NCI-H1105 (cell line): ENCODE data around the gene ST6GALNAC2.
A peak's percentile ranks its signal among the peaks of the same experiment; 100 is the strongest.

ENCODE experiments used
- DNase-seq: peaks from one replicate; lab custom pipeline; 2025; lab: John Stamatoyannopoulos, UW

ST6GALNAC2 gene

DNA sequence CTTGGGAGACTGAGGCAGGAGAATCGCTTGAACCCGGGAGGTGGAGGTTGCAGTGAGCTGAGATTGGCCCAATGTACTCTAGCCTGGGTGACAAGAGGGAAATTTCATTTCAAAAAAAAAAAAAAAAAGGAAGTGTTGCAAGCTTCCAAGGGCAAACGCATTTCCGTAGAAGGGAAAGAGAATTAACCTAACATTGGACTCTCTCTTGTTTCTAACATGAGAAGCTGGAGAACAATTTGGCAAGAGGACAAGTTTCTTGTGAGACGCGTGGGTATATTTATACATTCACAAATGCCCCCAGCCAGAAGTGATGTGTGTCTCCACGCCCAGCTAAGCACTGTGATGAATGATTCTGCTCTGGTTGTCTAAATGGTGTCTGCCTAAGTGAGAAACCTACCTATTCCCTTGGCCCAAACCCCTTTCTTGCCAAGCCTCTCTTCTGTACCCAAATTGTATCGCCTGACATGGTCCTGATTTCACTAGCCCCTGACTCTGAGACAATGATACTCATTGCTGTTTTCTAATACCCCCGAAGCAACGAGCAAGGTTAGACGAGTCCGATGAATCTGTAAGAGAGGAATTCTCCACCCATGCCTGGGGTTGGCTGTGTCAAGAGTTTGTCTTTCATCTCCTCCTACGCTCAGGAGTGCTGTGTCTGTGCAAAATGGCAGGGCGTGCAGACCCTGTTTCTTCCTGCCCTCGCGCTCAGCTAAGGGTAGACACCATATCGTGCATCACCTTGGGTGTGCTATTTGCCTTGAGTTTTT lies 14.2 kb upstream of the ST6GALNAC2 start:
- DNase-seq = no peak

DNA sequence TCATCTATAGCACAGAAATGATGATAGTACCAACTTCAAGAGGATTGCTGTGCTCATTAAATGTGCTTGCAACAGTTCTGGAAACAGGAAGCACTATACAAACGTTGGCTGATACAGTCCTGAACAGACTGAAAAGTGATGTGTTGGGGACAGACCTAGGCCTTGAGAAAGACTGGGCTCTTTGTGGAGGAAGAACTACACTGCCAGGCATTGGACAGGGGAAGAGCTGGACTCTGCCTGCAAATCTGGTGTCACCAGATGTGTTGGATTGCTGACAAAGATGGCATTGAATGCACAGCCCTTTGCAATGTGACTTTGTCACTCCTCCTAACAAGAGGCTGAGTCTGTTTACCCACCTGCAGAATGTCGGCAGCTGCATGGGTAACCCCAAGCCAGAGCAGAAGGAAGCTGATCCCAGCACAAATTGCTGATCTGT lies 12.4 kb upstream of the ST6GALNAC2 start:
- peak; percentile 42 for DNase-seq

DNA sequence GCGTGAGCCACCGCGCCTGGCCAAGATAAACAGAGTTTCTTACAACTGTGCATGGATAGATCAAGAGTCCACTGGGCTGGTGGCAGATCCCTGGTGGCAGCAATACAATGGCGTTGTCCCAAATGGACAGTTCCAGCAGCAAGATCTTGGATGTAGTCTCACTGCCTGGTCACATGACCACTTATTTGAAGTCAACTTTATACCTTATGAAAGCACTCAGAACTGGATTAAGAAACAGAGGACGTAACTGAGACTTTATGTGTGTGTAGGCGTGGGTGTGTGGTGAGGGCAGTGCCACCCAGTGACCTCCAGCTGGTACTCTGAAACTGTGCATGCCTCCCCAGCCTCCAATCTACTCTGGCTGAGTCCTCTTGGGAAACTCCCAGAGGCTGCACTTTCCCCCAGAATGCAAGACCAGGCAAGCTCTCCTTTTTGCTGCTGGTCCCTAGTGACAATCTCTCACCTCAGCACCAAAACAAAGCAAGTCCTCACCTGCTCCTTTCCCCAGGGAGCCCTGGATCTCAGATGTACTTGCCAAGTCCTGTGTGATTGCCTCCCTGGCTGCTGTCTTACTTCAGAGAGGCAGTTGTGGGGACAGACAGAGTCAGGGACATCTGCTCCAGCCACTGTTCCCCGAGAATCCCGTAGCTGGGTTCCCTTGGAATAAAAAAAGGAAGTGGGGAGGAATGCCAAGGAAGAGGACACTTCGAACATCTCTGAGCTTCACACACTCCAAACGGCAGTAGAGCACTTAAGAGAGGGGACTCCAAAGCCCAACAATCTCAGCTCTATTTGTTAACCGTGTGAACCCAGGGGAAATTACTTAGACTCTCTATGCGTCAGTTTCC lies 11.7 kb upstream of the ST6GALNAC2 start:
- peak; percentile 92 for DNase-seq

DNA sequence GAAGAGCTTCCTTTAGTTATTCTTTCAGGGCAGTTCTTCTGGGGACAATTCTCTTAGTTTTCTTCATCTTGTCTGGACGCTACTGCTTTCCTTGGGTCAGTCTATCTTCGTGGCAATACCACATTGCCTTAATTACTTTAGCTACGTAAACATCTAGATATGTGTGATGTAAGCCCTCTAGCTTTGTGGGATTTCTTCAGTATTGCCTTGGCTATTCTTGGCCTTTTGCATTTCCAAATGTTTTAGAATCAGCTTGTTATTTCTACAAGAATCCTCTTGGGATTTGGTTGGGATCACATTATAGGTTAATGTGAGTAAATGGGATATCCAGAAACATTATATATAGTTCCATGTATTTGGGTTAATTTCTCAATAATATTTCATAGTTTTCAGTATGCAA lies 9.0 kb upstream of the ST6GALNAC2 start:
- no peak for DNase-seq

DNA sequence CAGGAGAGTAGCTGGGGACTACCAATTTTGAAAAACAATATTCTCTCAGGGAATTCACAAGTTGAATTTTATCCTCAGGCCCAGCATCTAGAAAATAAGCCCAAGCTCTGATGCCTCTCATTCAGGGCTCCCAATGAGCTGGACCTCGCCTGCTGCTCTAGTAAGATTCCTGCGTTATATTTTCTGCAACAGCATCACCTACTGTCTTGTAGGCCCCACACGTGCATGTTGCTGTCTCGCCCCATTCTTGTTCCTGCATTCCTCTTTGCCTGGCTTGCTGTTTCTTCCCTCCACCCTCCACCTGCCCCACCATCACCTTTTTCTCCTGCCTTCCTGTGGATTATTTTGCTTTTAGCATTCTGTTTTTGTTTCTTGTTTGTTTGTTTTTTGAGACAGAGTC lies 8.3 kb upstream of the ST6GALNAC2 start:
- DNase-seq = no peak

DNA sequence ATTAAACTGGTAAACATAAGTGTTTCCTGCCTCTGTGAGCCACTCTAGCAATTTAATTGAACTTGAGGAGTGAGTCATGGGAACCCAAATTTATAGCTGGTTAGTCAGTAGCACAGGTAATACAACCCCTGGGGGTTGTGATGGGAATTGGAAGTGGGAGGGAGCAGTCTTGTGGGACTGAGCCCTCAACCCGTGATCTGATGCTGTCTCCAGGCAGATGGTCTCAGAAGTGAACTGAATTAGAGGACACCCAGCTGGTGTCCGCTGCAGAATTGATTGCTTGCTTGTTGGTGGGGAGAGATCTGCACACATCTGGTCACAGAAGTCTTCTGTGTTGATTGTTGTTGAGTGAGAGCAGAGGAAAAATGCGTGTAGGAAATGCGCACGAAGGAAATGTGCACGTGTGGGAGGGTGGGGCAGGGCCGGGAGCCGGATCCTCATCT lies 7.7 kb upstream of the ST6GALNAC2 start:
- DNase-seq = no peak

DNA sequence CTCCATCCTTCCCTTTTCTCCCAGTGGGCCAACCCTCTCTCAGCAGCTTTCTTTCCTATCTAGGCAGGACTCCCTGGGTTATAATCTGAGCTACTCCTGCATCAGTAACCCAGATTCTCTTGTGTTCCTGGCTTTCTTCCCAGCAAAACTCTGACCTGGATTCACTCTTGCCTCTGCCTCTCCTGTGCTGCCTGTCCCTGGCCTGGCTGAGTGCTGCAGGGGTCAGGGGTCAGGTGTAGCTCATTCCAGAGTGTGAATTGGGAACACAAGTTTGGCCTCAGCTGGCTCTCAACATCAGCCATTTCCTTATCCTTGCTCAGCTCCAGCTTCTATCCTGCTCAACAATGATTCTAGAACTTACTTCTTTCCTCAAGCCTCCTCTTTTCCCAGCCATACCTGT lies 2.5 kb upstream of the ST6GALNAC2 start:
- DNase-seq = no peak

DNA sequence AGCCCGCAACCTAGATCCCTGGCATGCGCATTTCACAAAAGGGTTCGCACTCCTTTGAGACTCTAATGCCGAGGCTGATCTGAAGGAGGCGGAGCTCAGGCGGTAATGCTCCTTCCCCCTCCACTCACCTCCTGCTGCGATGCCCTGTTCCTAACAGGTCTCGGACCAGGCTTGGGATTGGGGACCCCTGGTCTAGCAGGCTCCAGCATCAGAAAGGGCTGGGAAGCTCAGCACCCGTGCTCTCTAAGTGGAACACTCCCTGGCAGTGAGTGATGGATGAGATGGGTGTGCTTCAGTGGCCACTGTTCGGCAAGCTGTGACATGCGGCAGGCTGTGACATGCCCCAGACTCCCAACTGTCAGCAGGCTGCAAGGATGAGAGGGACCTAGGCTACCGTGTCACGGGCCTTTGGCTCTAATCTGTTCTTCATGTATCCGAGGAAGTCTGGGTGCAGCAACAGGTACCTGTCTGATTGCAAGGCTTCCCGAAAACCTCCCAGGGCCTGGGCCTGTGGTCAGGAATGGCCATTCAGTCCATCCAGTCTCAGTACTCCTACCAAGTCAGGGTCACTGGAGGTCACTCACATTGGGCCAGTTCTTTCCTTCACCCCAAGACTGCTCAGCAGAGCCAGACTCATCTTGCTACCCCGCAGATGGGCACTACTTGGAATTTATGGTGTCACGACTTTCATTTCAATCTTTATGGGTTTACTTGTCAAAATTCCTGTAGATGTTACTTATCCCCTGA lies 1.3 kb upstream of the ST6GALNAC2 start:
- DNase-seq = peak; percentile 82

DNA sequence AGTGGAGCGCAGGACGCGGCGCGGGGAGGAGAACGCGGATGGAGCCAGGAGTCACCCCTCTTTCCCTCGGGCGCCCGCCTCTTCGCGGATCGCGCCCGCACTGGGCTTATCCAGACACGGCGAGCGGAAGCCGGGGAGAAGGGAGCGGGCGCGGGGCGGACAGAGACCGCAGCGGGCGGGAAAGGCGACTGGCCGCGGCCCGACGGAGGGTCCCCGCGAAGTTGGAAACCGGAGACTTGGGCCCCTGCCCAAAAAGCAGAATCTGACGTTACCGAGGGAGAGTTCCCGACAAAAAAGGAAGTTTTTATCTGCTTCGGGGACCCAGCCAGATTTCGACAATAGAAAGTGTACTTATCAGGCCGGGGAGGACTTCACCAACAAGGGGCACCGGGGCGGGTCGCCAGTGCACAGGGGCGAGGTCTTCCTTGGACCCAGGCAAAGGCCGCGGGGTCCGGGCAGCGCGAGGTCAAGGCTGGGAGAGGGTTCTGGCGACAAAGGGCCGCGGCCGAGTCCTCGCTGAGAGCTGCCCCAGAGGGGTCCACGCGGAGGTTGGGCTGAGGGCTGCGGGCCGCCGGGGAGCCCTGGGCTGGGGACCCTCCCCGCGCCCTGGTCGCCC lies 519 bp downstream of the ST6GALNAC2 start:
- no peak for DNase-seq

DNA sequence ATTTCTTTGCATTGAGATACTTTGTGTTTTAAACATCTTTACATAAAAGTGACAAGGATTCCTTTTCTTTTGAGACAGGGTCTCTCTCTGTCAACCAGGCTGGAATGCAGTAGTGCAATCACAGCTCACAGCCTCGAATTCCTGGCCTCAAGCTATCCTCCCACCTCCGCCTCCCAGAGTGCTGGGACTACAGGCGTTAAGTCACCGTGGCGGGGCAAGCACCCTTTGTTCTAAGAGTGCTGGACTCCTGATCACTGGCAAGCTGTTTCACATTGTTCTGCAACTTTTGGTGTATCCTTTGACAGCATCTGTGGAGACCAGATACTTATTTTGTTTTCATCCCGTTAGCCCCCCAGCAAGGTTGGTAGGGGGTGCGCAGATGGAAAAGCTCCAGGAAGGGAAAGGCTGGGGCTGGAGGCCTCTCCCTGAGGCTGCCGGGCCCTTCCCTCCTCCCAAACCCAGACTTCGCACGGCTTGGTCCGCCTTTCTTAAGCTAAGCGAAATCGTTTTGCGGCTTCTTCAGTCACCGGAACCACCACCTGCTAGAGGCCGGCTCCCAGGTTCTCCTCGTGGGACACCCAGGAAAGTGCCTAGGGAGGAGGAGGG lies 1.1 kb downstream of the ST6GALNAC2 start:
- DNase-seq = no peak

DNA sequence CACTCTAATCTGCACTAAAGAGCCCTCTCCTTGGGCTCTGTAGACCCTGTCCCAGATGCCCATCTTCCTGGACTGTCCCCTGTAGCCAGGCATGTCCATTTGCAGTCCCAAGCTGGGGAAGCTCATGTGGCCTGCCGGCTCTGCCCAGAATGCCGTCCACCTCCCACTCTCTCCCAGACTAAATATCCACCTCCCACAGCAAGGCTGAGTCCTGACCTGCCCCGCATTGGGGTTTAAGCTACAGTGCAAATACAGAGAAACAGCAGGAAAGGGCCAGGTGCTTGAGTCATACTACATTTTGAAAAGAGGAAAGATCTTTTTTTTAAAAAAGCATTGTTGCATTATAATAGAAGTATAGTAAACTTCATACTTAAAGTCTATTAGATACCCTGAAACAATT lies 3.0 kb downstream of the ST6GALNAC2 start:
- no peak for DNase-seq

DNA sequence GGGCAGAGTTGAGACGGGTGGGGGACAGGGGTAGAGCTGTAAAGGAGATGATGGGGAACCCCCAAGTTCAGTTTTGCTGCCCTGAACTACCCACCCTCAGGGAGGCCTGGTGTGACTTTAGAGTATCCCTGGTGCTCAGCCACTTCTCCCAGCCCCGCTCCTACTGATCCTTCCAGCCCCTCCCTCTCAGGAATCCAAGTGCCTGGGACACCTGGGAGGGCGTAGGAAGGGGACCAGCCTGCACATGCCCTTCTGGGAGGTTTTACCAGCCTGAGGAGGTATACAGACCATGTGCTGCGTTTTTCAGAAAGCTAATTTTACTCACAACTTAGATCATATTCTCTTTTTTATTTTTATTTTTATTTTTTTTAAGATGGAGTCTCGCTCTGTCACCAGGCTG lies 4.1 kb downstream of the ST6GALNAC2 start:
- no peak for DNase-seq

DNA sequence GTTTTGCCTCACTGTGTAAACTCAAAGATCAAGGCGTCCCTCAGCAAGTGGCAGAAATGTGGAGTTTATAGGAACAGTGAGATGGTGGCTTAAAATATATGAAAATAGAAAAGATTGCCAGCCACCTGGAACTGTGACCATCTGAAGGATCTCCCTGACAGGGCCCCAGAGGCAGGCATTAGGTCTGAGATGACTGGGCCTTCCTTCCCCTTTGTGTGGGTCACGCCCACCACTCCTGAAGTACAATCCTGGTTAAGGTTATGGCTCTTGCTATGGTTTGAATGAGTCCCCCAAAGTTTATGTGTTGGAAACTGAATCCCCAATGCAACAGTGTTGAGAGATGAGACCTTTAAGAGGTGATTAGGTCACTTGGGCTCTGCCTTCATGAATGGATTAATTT lies 6.4 kb downstream of the ST6GALNAC2 start:
- no peak for DNase-seq

DNA sequence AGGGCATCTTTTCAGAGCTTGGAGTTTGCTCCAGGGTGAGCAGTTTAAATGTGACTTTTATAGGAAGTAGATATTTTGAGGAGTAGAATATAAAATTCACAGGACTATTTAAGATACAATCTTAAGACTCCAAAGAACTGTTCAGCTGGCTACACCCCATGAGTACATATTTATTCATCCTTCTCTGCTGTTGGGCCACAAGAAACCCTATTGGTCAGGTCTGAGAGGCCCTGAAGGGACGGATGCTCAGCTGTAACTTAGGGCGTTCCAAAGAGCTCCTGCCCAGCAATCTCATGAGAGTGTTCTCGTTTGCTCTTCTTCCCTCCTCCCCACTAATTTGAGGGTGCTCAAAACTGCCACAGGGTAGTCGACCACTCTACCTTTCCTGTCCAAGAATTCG lies 7.3 kb downstream of the ST6GALNAC2 start:
- no peak for DNase-seq

DNA sequence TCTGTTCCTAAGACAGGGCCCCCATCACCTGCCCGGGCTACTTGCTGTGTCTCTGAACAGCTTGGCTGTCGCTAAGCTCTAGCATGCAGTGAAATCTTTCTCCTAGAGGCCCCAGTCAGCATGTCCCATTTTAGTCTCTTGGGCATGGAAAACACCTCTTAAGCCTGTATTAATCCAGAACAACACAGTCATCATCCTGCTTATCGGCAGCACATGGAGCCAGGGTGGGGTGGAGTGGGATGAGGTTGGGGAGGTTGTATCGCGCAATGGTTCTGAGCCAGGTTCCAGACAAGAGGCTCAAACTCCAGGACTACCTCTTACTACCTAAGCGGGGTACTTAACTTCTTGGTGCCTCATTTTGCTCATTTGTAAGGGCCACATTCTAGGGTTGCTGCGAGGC lies 7.8 kb downstream of the ST6GALNAC2 start:
- no peak for DNase-seq

DNA sequence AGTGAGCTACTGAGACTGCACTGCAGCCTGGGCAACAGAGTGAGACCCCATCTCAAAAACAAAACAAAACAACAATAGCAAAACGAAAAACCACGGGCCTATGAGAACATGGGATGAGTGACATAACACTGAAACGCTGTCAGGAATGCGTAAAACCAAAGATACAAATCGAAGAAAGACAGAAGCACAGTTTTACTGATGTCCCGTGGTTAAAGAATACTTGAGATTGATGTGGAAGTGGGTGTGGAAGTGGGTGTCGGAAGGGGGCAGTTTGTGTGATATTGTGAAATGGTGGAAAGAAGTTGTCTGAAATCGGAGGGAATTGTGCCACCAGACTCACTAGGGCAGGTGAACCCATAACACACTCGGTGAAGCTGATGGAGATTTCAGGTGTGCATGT lies 9.5 kb downstream of the ST6GALNAC2 start:
- DNase-seq = no peak

DNA sequence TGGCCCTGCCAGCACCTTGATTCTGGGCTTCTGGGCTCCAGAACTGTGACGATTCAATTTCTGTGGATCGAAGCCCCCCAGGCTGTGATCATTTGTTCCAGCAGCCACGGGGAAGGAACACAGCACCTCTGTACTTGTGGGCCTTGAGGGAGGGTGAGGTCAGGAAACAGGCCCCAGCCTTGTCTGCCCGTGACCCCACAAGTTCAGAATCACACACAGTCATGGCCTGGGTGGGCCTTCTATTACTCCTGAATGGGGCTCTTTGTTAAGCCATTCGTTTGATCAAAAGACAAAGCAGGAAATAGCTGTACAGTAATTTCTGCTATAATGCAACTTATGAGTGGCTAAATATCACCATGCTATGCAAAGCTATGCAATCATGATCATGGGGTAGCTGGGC lies 10.1 kb downstream of the ST6GALNAC2 start:
- DNase-seq = no peak

DNA sequence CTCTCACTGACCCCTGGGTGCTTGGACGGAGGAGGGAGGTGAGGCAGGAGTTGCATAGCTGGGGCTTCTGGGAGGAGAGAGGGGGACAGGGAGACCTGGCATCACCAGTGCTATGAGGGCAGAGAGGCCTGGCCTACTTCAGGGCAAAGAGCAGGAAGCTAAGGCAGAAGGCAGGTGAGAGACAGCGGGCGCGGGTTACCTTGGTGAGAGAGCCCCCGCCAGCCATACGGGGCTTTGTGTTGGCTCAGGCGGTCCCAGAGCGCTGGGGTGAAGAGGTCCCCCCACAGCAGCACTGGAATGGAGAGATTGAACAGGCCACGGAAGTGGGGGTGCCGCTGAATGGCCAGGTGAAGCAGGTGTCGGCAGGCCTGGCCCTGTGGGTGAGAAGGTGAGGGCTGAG lies 11.5 kb downstream of the ST6GALNAC2 start:
- DNase-seq = no peak

DNA sequence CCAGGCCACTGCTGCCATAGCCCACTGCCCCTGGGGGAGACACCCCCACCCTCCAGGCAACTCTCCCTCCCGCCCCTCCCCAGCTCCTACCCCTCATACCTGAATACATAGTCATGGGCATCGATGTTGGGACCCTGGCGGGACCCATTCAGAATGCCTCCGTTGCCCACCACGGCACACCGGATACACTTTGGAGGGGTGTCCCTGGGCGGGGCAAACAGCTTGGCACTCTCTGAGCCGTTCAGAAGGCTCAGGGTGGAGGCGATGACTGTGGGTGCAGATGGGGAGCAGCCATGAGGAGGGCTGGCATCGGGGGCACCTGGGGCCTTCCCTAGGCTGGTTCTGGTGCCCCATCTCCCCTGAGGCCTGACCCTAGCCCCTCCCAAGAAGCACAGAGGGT lies 12.6 kb downstream of the ST6GALNAC2 start:
- no peak for DNase-seq

DNA sequence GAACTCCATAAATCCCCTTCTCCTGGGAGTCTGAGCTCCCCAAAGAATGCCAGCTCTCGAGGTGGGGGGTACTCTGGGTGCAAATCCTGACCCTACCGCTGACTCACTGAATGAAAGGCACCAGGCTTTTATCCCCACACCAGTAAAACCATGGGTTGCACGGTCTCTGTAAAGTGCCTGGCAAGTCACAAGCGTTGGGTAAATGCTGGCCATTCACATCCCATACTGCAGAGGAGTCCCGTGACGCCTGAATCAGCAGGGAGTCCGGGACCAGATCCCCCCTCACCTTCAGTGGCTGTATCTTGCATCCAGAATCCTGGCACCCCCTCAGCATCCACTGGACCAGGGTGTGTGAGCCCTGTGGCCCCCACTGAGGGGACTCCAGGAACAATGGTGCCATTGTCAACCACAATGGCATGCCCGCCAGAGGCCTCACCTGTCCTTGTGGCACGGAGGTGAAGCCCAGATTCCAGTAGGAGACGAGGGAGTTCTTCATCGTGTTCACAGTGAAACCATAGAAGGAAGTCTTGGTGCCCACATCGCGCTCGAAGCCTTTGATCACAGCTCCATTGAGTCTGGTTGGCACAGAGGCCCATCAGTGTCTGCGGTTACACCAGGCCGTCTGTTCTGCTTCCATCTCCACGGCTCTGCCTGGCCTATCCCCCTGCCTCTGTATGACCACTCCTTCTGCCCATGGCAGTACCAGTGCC lies 13.3 kb downstream of the ST6GALNAC2 start:
- DNase-seq = no peak

DNA sequence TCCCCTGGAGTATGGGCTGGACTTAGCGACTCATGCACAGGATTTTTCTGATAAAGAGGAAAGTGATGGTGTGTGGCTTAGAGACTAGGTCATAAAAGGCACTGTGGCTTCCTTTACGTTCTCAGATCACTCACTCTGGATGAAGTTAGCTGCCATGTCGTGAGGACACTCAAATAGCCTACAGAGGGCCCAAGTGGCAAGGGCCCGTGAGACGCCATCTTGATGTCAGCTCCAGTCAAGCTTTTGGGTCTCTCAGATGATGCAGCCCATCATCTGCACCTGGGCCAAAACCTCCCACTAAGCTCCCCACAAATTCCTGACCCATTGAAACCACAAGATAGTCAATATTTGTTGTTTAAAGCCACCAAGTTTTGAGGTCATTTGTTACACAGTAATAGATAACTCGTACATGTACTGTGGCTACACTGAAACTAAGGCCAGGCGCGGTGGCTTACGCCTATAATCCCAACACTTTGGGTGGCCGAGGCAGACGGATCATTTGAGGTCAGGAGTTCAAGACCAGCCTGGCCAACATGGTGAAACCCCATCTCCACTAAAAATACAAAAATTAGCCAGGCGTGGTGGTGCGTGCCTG lies 14.7 kb downstream of the ST6GALNAC2 start:
- DNase-seq = no peak
